Measurements from ENCODE around the gene NAGLU.
A peak's percentile ranks its signal among the peaks of the same experiment; 100 is the strongest.

Gene NAGLU

DNA sequence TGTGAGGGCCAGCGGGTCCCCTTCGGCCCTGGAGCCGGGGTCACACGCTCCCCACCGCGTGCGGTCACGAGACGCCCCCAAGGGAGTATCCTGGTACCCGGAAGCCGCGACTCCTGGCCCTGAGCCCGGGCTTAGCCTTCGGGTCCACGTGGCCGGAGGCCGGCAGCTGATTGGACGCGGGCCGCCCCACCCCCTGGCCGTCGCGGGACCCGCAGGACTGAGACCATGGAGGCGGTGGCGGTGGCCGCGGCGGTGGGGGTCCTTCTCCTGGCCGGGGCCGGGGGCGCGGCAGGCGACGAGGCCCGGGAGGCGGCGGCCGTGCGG lies at the start of gene NAGLU:
NAGLU (plus strand) TSS at position 194 of the 324 bp plus-strand sequence; CDS start at position 226, 32 bp downstream.
- DNase-seq (ENCODE audit: low spot score) = peak; percentile 99

DNA sequence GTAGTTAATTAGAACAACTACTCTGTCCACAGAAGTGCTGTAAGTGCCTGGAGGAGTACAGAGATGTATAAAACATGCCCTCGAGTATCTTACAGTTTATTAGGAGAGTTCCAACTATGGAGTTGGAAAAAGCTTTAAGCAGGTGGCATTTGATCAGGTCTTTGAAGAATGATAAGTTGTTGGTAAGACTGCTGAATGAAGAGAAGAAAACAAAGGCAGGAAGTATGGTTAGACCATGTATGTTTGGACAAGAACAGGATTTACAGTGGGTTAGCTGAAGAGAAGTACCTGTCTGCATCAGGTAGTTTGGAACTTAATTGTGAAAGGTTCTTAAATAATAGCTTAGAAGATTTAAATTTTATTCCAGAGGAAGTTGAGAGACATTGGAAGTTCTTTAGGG lies 48.0 kb upstream of the NAGLU start:
- no peak for DNase-seq (ENCODE audit: low spot score)

- DNase-seq (ENCODE audit: low spot score) = no peak
Observed at GRCh38 chr17:42493319-42493718, 42.7 kb upstream of the NAGLU start.

- no peak for DNase-seq (ENCODE audit: low spot score)
Observed at GRCh38 chr17:42494673-42495072, 41.4 kb upstream of the NAGLU start.

- DNase-seq (ENCODE audit: low spot score) = no peak
Observed at GRCh38 chr17:42498828-42499227, 37.2 kb upstream of the NAGLU start.

GRCh38 chr17:42502091-42502490 lies 34.0 kb upstream of the NAGLU start:
- DNase-seq (ENCODE audit: low spot score) = no peak

DNA sequence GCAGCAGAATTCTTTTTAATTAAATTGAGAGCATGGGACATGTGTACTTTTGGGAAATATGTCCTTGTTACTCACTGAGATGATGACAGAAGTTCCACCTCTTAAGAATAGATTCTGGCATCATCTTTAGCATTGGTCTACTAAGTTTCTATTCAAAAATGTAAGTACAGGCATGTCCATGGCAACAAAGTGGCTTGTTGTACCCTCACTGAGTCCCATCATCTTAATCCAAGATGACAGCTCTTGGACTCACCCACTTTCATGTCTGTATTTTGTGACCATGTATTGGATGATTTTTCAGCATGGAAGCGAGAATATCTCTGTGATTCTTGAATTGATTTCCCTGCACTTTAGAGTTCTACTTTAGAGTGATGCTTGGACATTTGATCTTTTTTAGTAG lies 33.1 kb upstream of the NAGLU start:
- no peak for DNase-seq (ENCODE audit: low spot score)

DNA sequence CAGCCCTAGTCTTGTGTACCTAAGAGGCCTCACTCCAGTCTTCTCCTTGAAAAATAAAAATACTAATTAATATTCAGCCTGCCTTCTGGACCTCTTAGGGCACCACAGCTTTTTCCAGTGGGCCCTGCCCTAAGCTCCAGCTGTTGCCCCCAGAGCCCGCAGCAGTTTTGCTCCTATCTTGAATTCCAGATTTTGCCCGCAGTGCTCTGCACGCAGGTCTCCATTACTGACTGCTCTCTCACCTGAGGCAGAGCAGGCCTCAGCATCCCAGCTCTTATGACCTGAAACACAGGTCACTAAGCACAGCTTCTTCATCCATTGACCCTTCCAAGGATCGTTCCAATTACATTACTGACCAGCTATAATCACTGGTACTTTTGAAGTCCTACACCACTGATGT lies 28.4 kb upstream of the NAGLU start:
- DNase-seq (ENCODE audit: low spot score) = no peak

GRCh38 chr17:42508426-42509165 lies 27.4 kb upstream of the NAGLU start:
- no peak for DNase-seq (ENCODE audit: low spot score)

- DNase-seq (ENCODE audit: low spot score) = no peak
Observed at GRCh38 chr17:42509409-42509808, 26.6 kb upstream of the NAGLU start.

- no peak for DNase-seq (ENCODE audit: low spot score)
Observed at GRCh38 chr17:42509841-42510240, 26.2 kb upstream of the NAGLU start.

- DNase-seq (ENCODE audit: low spot score) = no peak
Observed at GRCh38 chr17:42512246-42512645, 23.8 kb upstream of the NAGLU start.

DNA sequence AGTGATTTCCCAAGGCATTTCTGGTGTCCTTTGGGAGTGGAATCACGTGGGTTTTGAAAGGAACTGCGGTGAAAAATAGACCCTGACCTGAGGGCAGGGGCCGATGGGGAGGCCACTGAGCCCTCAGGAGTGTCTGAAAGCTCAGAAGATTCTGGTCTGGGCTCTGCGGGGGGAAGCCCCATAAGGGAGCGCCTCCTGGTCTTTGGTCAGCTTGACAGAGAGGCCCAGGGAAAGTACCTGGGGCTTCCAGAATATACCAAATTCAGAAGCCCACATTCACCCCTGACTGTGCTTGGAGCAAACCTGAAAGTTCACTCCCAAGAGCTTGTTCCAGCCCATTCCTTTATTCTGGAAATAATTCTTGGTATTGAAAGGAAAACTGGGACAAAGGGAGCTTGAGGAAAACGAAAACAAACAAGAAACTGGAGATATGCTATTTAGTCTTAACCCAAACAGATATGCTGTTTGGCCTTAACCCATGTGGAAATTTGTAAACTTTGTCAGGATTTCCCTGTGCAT lies 23.2 kb upstream of the NAGLU start:
- no peak for DNase-seq (ENCODE audit: low spot score)

DNA sequence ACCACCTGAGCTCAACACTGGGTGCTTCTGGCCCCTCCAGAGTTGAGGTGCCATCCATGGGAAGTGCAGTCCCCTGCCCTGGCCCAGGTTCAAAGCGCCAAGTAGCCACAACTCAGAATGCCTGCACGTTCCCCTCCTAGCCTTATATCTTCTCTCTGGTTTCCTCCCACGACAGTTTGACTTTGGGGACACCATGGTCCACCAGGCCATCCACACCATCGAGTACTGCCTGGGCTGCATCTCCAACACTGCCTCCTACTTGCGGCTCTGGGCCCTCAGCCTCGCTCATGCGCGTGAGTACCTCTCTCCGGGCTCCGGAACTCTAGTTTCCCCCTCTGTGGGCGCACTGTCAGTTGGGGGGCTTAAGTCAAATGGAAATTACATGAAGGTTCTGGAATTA lies 22.4 kb upstream of the NAGLU start:
- DNase-seq (ENCODE audit: low spot score) = no peak

GRCh38 chr17:42514279-42514678 lies 21.8 kb upstream of the NAGLU start:
- DNase-seq (ENCODE audit: low spot score) = no peak

DNA sequence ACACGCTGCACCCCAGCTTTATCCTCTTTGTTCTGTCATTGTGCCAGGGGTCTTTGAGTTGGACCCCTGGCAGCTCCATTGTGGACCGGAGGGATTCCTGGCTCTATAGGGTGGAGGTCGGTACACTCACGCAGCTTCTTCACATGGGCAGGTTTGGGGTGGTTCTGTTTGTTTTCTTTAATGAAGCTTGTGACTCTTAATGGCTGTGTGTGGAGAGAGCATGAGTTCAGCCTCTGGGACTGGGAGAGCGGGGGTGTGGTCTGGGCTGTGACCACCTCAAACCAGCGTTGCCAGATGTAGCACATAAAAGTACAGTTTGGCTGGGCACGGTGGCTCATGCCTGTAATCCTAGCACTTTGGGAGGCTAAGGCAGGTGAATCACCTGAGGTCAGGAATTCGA lies 21.2 kb upstream of the NAGLU start:
- no peak for DNase-seq (ENCODE audit: low spot score)

GRCh38 chr17:42517516-42517915 lies 18.5 kb upstream of the NAGLU start:
- DNase-seq (ENCODE audit: low spot score) = peak; percentile 96

DNA sequence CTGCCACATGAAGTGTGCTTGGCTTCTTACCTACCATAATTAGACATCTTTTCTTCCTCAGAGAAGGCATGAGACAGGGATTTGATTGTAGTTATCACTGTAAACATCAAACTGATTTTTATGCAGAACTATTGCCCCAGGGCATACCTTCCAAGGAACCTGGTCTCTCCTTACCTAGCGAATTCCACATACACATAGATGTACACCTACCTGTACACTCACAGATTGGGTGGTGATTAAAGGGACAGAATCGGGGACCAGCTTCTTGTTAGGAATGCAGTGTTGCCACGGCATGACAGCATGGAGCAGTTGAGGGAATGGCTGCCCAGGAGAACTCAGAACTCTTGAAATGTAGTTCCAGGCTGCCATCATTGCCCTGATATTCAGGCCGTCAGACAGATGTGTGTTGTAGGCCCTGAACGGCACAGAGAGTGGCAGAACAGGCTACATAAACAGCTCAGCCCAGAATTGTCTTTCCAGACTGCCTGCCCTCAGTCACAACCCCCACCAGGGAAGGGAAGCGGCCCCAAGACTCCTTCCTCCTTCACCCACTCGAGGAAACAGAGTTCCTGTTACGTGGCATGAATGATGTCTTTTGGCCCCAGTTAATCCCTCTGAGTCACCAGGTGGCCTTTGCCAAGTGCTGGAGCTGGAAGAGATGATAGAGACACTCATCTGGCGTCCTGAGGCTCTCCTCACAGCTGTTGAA lies 17.8 kb upstream of the NAGLU start:
- DNase-seq (ENCODE audit: low spot score) = peak; percentile 82

GRCh38 chr17:42518755-42519545 lies 17.1 kb upstream of the NAGLU start:
- no peak for DNase-seq (ENCODE audit: low spot score)

- DNase-seq (ENCODE audit: low spot score) = peak; percentile 85
Observed at GRCh38 chr17:42519546-42520491, 16.2 kb upstream of the NAGLU start.

DNA sequence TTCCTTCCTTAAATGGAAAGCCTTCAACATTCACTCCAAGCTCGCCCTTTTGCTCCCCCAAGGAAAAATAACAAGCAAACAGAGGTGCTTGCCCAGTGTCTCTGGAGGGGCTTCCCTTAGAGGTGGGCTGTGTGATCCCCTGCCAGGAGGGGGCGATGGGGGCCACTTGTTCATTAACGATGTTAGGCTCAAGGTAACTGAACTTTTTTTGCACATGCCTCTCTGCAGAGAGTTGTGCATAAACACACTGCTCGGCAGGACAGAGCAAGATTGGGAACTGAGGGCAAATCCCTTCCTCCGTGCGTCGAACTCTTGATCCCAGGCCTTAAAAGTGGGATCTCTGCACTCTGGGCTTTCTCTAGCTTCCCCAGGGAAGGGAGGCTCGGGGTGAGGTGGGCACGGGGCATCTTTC lies 15.5 kb upstream of the NAGLU start:
- DNase-seq (ENCODE audit: low spot score) = no peak

DNA sequence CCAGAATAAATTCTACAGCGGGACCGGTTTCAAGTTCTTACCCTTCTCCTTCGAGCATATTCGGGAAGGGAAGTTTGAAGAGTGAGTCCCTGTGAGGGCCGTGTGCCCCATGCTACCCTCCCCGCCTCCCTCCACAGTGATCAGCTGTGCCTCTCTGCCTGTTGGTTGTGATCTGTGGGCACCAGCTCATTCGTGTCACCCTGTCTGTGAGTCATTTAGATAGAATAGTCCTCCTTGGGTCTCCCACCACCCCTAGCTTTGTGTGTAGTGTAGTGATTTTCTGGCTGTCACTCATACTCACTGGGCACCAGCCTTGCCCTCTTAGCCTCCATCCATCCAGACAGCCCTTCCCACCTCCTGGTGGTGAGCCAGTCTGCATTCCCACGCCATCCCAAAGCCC lies 15.0 kb upstream of the NAGLU start:
- DNase-seq (ENCODE audit: low spot score) = no peak

Measured in hepatic stellate cell (primary cell).